Measurements from ENCODE around the gene MAPK11.

The MAPK11 gene

DNA sequence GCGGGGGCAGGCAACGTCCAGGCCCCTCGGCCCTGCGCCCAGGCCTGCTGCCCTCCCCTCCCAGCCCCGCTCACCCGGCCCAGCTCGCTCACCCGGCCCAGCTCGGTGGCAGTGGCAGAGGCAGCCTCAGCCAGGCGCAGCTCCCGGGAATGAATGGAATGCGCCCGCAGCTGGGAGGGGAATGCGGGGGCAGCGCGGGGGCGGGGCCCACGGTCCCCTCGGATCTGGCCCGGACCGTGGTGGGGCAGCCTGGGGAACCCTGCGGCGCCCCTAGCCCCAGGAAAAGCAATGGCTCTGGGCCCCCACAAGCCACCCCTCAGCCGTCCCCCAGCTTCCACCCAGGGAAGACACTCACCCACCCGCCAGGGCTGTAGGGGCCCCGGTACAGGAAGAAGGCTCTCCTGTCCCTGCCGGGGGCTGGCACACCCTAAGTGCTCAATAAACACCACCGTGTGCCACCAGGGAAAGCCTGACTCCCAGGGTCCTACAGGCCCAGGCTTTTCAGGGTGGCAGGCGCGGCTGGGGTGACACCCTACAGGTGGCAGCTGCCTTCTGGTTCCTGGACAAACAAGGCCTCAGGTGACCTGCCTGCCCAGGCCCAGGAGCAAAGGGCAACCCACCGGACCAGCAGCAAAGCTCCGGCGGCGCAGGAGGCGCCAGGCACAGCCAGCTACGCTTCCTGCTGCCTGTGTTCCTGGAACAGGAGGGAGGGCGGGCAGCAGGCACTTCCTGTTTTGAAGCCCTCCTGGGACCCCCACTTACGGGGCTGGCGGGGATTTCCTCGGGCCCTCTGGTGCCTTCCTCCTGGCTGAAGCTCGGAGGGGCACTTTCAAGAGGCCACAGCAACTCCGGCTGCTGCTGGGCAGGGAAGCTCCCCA, 23.5 kb upstream of the MAPK11 start:
- no peak for FAIRE-seq

DNA sequence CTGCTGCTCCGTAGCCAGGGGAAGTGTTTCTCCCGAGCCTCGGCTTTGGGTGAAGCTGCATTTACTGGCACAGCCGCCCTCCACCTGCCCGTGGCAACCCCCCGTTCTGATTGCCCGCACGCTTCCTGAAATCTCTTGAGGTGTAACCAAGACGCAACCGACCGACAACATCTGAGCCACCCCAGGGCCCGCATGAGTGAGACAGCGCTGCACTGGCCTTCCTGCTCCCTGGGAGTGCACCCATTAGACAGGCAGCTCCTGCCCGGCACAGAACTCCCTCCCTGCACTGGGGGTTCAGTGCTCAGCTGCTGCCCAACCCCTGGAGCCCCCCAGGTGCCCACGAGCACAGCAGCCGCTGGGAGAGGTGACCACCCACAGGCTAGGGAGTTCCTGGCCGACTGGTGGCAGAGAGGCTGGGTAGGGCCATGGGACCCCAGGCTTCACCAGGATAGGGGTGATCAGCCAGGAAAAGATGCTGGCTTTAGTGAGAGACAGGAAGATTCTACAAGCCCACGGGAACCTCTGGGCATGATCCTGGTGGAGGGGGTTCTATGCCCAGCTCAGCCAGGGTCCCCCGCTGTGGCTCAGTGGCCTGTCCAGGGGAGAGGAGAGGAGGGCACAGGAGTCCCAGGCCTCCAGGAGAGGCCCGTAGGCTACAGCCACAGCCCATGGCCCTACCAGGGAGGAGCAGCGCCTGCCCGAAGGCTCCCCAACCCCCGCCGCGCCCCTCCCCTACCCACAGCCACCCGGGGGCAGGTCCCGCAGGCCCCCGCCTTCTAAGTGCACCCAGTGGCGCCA, 22.7 kb upstream of the MAPK11 start:
- FAIRE-seq = no peak

- no peak for FAIRE-seq
These were observed 19.9 kb upstream of the MAPK11 start for GRCh38 chr22:50289942-50290630.

DNA sequence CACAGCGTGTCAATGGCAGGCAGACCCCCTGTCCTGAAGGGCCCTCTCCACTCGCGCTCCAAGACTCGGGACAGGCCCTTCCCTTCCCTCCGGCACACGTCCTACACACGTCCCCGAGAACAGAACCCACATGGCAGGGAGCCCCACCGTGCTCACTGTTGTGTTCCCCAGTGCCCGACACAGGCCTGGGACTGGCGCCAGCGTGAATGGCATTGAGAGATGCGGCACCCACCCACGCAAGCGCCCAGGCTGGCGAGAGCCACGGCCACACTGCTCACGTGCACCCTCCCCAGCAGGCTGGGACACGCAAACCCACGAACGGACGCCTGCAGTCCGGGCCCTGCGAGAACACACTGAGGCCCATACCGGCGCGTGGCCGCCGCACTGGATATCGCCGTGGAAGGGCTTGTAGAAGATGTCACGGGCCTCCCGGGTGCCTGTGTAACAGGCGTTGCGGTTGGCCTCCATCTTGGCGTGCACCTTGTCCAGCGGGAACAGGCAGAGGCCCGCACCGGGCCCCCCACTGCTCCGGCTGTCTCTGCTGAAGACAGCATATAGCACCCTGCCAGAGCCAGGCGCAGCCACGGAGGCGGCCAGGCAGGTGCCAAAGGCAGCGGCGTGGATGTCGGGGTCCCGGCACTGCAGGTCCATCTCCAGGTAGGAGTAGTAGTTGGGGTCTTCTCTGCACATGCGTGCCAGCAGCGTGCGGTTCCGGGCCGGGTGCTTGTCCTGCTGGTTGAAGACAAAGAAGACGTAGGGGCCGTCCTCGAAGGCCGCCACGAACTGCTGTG, 19.2 kb upstream of the MAPK11 start:
- FAIRE-seq = no peak

- no peak for FAIRE-seq
These were observed 17.6 kb upstream of the MAPK11 start for GRCh38 chr22:50287731-50288130.

GRCh38 chr22:50286701-50287318, 16.6 kb upstream of the MAPK11 start:
- no peak for FAIRE-seq

DNA sequence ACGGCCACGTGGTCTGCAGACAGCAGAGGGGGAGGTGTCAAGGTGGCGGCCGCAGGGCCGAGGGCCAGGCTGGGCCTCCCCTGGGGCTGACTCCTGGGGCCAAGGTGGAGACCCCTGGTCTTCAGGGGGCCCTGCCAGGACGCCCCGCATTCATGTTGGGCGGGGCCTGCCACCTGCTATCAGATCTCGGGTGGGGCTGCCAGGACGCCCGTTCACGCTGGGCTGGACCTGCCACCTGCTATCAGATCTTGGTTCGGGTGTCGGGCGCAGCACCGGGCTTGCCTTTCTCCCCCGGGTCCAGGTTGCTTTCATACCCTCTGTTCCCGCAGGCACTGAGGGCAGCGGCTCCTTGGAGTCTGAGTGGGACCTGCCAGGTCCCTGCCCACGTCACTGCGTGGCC, 16.1 kb upstream of the MAPK11 start:
- no peak for FAIRE-seq

- FAIRE-seq = no peak
These were observed 15.5 kb upstream of the MAPK11 start for GRCh38 chr22:50285568-50286229.

GRCh38 chr22:50284479-50284878, 14.3 kb upstream of the MAPK11 start:
- FAIRE-seq = no peak

- no peak for FAIRE-seq
These were observed 13.6 kb upstream of the MAPK11 start for GRCh38 chr22:50283821-50284220.

DNA sequence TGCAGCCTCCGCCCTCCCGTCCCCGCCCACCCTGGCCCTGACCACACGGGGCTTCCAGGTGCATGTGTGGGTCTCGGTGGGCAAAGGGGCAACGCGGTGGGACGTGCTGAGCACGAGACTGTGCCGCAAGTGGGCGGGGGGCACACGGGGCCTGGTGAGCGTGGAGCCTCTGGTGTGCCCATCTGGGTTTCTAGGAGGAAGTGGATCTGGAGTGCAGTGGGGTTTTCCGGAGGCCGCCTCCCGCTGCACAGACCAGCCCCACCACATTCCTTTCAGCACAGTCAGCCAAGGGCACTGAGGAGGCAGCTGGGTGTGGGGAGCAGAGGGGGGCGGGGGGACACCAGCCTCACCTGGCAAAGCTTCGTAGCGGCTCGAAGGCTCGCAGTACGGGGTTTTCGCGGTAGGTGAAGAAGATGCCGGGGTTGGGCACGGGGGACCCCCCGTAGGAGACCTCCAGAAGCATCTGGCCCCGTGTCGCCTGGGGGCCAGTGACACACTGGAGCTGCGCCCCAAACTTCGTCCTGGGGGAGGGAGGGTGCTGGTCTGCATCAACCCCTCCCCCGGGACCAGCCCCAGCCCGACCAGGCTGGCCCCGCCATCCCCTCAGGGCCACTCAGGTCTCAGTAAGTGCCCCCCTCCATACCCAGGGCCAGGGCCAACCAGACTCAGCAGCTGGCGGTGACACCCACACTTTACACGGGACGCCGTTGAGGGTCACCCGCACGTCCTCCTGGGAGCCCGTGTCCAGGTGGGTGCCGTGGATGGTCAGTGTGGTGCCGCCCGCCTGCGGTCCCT, 12.4 kb upstream of the MAPK11 start:
- no peak for FAIRE-seq

DNA sequence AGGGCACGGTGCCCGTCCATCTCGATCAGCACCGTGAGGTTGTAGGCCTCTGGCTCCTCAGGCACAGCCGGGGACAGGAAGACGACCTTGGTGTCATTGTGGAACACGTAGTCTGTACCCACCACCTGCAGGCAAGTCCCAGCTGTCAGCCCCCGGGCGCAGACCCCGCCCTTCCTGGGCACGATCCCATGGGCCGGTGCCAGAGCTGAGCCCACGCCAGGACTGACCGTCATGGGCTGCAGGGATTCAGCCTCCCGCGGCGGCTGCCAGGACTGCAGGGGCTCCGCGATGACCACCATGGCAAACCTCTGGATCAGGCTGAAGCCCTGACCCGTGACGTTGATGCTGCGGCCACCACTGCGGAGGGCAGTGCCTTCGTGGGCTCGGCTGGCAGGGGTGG, 11.8 kb upstream of the MAPK11 start:
- no peak for FAIRE-seq

- FAIRE-seq = no peak
These were observed 11.2 kb upstream of the MAPK11 start for GRCh38 chr22:50281384-50281760.

DNA sequence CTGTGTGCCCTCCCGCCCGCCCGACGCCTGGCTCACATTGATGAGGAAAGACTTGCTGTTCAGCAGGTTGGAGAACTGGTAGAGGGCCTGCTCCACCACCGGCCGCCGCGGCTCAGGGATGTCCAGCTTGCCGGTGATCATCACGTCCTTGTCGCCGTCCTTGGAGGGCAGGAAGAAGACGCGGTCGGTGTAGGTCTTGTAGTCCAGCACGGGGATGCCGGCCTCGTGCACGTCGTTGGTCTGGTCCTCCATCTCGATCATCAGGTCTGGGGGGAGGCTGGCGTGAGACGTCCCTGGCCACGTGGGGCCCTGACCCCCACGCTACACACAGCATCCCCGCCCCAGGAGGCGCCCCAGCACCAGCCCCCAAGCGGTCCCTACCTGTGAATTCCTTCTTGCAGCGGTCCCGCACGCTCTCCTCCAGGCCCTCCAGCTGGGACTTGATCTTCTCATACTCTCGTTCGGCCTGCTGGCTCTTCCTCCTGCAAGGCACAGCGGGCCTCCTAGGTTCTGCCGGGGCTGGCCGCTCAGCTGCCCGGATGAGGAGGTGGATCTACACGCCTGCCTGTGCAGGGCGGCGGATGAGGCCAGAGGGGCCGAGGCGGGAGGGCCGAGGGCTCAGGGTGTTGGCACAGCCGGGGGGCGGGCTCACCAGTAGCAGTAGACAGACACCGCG, 10.7 kb upstream of the MAPK11 start:
- FAIRE-seq = no peak

- no peak for FAIRE-seq
These were observed 10.0 kb upstream of the MAPK11 start for GRCh38 chr22:50280022-50280707.

- FAIRE-seq = no peak
These were observed 8.9 kb upstream of the MAPK11 start for GRCh38 chr22:50278956-50279619.

DNA sequence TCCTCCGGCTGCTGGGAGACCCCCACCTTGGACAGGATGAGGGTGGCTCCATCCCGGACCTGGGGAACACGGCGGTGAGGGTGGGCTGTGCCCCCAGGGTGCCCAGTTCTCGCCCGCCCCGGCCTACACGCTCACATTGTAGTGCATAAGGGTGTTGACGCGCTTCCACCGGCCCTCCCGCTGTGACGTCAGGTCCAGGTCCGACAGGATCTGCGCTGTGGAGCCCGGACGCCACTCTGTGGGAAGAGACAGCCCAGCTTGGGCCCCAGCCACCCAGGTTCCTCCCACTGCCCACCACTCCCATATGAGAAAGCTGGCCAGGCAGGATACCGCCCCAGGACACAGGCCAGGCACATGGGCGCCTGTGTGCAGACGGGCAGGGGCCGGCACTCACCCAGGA, 8.3 kb upstream of the MAPK11 start:
- FAIRE-seq = no peak

- no peak for FAIRE-seq
These were observed 7.6 kb upstream of the MAPK11 start for GRCh38 chr22:50277761-50278160.

DNA sequence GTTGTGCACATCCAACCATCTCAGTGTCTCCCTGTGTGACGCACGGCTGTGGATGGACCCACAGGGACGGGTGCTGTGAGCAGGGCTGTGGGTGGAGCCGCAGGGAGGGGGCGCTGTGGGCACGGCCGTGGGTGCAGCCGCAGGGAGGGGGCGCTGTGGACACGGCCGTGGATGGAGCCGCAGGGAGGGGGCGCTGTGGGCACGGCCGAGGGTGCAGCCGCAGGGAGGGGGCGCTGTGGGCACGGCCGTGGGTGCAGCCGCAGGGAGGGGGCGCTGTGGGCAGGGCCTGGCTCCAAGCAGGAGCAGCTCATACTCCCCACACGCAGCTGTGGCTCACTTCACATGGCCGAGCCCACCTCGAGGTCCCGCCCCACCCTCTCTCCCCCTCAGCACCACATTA, 6.0 kb upstream of the MAPK11 start:
- FAIRE-seq = no peak
